ENCODE measurements around the gene CYFIP2.

Gene CYFIP2

GRCh38 chr5:157258450-157258849 lies 7.5 kb upstream of the CYFIP2 start:
- DNase-seq (ENCODE audit: low spot score) = no peak

GRCh38 chr5:157259699-157260098 lies 6.2 kb upstream of the CYFIP2 start:
- DNase-seq (ENCODE audit: low spot score) = no peak

- DNase-seq (ENCODE audit: low spot score) = no peak
Measured at GRCh38 chr5:157263496-157264090, 2.3 kb upstream of the CYFIP2 start.

- peak; percentile 47 for DNase-seq (ENCODE audit: low spot score)
Measured at GRCh38 chr5:157266286-157267007, 524 bp downstream of the CYFIP2 start.

GRCh38 chr5:157267025-157267424 lies 1.1 kb downstream of the CYFIP2 start:
- no peak for DNase-seq (ENCODE audit: low spot score)

- DNase-seq (ENCODE audit: low spot score) = no peak
Measured at GRCh38 chr5:157267761-157268480, 2.0 kb downstream of the CYFIP2 start.

- DNase-seq (ENCODE audit: low spot score) = no peak
Measured at GRCh38 chr5:157269165-157269671, 3.3 kb downstream of the CYFIP2 start.

- DNase-seq (ENCODE audit: low spot score) = peak; percentile 67
Measured at GRCh38 chr5:157269761-157270272, 3.9 kb downstream of the CYFIP2 start.

GRCh38 chr5:157270771-157271170 lies 4.8 kb downstream of the CYFIP2 start:
- no peak for DNase-seq (ENCODE audit: low spot score)

- peak; percentile 94 for DNase-seq (ENCODE audit: low spot score)
Measured at GRCh38 chr5:157271740-157272271, 5.9 kb downstream of the CYFIP2 start.

GRCh38 chr5:157273131-157273556 lies 7.2 kb downstream of the CYFIP2 start:
- DNase-seq (ENCODE audit: low spot score) = peak; percentile 76

- no peak for DNase-seq (ENCODE audit: low spot score)
Measured at GRCh38 chr5:157275403-157275802, 9.5 kb downstream of the CYFIP2 start.

GRCh38 chr5:157278319-157279037 lies 12.6 kb downstream of the CYFIP2 start:
- DNase-seq (ENCODE audit: low spot score) = no peak

GRCh38 chr5:157279605-157280239 lies 13.8 kb downstream of the CYFIP2 start:
- DNase-seq (ENCODE audit: low spot score) = no peak

GRCh38 chr5:157280927-157281326 lies 15.0 kb downstream of the CYFIP2 start:
- no peak for DNase-seq (ENCODE audit: low spot score)

- no peak for DNase-seq (ENCODE audit: low spot score)
Measured at GRCh38 chr5:157282150-157282549, 16.2 kb downstream of the CYFIP2 start.

GRCh38 chr5:157283434-157283833 lies 17.5 kb downstream of the CYFIP2 start:
- no peak for DNase-seq (ENCODE audit: low spot score)

GRCh38 chr5:157284458-157285212 lies 18.7 kb downstream of the CYFIP2 start:
- no peak for DNase-seq (ENCODE audit: low spot score)

- no peak for DNase-seq (ENCODE audit: low spot score)
Measured at GRCh38 chr5:157285310-157286035, 19.6 kb downstream of the CYFIP2 start.

- no peak for DNase-seq (ENCODE audit: low spot score)
Measured at GRCh38 chr5:157286761-157287211, 20.9 kb downstream of the CYFIP2 start.

Measured in activated CD4-positive, alpha-beta T cell treated with anti-CD3 and anti-CD28 coated beads, Interleukin-2, Interleukin-4, amounts not matched to agents 100 ng/mL and 50 ng/mL, durations not matched to agents 16 hours and 8 hours (primary cell).